ENCODE results near the gene STXBP6.

- no peak for TF ChIP-seq CTCF (IDR thresholded peaks at IDR 0.05)
- TF ChIP-seq EZH2 (IDR thresholded peaks at IDR 0.05) = no peak
Observed at GRCh38 chr14:25079311-25079710, 29.4 kb upstream of the STXBP6 start.

Measured in neural progenitor cell (in vitro differentiated cells).